ENCODE data around the gene CAD. TPM values are rescaled to one million over a fixed set of nuclear protein-coding genes. Genes with fewer than 3 reads are reported as not detected.

Gene CAD
- total RNA-seq, 1 experiment from 2014 or later, result 130 TPM

DNA sequence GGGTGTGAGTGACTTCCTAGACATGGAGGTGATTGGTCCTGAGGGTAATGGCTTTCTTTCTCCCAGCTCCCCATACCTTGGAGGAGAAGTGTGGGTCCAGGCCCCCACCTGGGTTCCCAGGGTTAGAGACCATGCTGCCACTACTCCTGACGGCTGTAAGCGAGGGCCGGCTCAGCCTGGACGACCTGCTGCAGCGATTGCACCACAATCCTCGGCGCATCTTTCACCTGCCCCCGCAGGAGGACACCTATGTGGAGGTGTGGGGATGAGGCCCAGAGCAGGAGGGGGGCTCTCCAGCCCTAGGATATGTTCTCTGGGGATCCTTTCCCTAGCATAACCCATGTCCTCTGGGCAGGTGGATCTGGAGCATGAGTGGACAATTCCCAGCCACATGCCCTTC lies 21.8 kb downstream of the CAD start:
- Histone ChIP-seq H3T11ph (ENCODE audit: low read length) (no peak overlapping the region), H3K9ac (ENCODE audit: extremely low read depth, insufficient read length, low read length) (no peak overlapping the region), H4K20me1 (ENCODE audit: control insufficient read depth, insufficient read depth, insufficient read length) (no peaks in the 10 kb centered on the region), H3K56ac (ENCODE audit: insufficient read length, low read depth, low read length) (no peak overlapping the region), H3K27me3 (ENCODE audit: insufficient read depth, low read length) (no peaks in the 10 kb centered on the region), H4K8ac (replicated peaks; ENCODE audit: insufficient read length, low read depth, low read length) (no peak overlapping the region), H2BK5ac (ENCODE audit: insufficient read length, low read length) (no peak overlapping the region), H3K4me2 (ENCODE audit: insufficient read depth, insufficient read length, low read length) (no peak overlapping the region), H2BK15ac (ENCODE audit: low read depth, low read length) (no peak overlapping the region), H3K4ac (ENCODE audit: low read depth, low read length) (no peak overlapping the region), H3K79me2 (ENCODE audit: insufficient read depth, low read length) (no peaks in the 10 kb centered on the region), H4K5ac (ENCODE audit: insufficient read length, low read depth, low read length) (no peak overlapping the region), H3K14ac (ENCODE audit: insufficient read depth, low read length) (no peak overlapping the region), H4K91ac (ENCODE audit: insufficient read length, low read depth, low read length) (no peak overlapping the region), H3K9me3 (ENCODE audit: control insufficient read depth, low read depth, low read length) (no peaks in the 10 kb centered on the region), H2BK12ac (ENCODE audit: insufficient read length, low read depth, low read length) (no peak overlapping the region), H3K23ac (ENCODE audit: insufficient read length, low read depth, low read length) (no peak overlapping the region), H2AFZ (ENCODE audit: low read length) (no peak overlapping the region), H3K79me1 (ENCODE audit: insufficient read depth, low read depth, low read length, poor library complexity, severe bottlenecking) (no peaks in the 10 kb centered on the region), H3K18ac (ENCODE audit: insufficient read length, low read depth, low read length) (no peak overlapping the region), H2AK5ac (ENCODE audit: insufficient read length, low read length) (no peak overlapping the region), H3K27ac (ENCODE audit: insufficient read length, low read depth, low read length) (no peak overlapping the region), H2BK20ac (ENCODE audit: low read depth, low read length, poor library complexity, severe bottlenecking) (no peak overlapping the region), H3K23me2 (ENCODE audit: insufficient read length, low read depth, low read length, poor library complexity, severe bottlenecking) (no peaks in the 10 kb centered on the region), H3K4me1 (ENCODE audit: insufficient read depth, low read length) (no peaks in the 10 kb centered on the region), H2BK120ac (ENCODE audit: low read depth, low read length, poor library complexity, severe bottlenecking) (no peak overlapping the region)
- no peaks in the 10 kb centered on the region for H3K9me3 Mint-ChIP-seq
- H3K36me3 Mint-ChIP-seq (ENCODE audit: insufficient read depth in 1 of 3, low read depth in 3 of 3), result peaks cover 58 to 100% (median 99%) of the 10 kb centered on the region in 3 experiments
- H3K27ac Mint-ChIP-seq, result no peak overlapping the region
- TF ChIP-seq, protein P1, sequence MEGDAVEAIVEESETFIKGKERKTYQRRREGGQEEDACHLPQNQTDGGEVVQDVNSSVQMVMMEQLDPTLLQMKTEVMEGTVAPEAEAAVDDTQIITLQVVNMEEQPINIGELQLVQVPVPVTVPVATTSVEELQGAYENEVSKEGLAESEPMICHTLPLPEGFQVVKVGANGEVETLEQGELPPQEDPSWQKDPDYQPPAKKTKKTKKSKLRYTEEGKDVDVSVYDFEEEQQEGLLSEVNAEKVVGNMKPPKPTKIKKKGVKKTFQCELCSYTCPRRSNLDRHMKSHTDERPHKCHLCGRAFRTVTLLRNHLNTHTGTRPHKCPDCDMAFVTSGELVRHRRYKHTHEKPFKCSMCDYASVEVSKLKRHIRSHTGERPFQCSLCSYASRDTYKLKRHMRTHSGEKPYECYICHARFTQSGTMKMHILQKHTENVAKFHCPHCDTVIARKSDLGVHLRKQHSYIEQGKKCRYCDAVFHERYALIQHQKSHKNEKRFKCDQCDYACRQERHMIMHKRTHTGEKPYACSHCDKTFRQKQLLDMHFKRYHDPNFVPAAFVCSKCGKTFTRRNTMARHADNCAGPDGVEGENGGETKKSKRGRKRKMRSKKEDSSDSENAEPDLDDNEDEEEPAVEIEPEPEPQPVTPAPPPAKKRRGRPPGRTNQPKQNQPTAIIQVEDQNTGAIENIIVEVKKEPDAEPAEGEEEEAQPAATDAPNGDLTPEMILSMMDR (conservative IDR thresholded peaks at IDR 0.05), result no peak
- no peaks in the 10 kb centered on the region for H3K27me3 Mint-ChIP-seq (ENCODE audit: low read depth)
- WGBS (ENCODE audit: extremely low coverage, insufficient read length, low lambda C conversion rate), result no CpG with 5 or more reads among the region's 8 CpGs
- no peak overlapping the region; a peak in 1 of 5 replicates for H3K4me3 Mint-ChIP-seq
- no peaks in the 10 kb centered on the region for H3K4me1 Mint-ChIP-seq
- DNase-seq, result no peak

Measured in H9 (cell line).